Putamen (tissue), 1 donor: Measurements from ENCODE around the gene SH3RF3.

Experiments used
- DNase-seq: peaks from one replicate; pipeline ENCODE4 v3.0.0-alpha.2; 2016; ENCODE audit warnings: low spot score

Gene SH3RF3

GRCh38 chr2:109352898-109353689 is 224.1 kb downstream of the SH3RF3 start:
- no peak for DNase-seq

- DNase-seq: no peak
These were observed 225.1 kb downstream of the SH3RF3 start for GRCh38 chr2:109353806-109354745.

GRCh38 chr2:109355192-109355843 is 226.3 kb downstream of the SH3RF3 start:
- no peak for DNase-seq

GRCh38 chr2:109356324-109357035 is 227.5 kb downstream of the SH3RF3 start:
- no peak for DNase-seq

GRCh38 chr2:109364217-109364616 is 235.2 kb downstream of the SH3RF3 start:
- DNase-seq: no peak

- DNase-seq: no peak
These were observed 236.1 kb downstream of the SH3RF3 start for GRCh38 chr2:109365131-109365530.

- no peak for DNase-seq
These were observed 238.7 kb downstream of the SH3RF3 start for GRCh38 chr2:109367683-109368082.

- no peak for DNase-seq
These were observed 239.8 kb downstream of the SH3RF3 start for GRCh38 chr2:109368798-109369197.

- DNase-seq: no peak
These were observed 240.7 kb downstream of the SH3RF3 start for GRCh38 chr2:109369671-109370191.

GRCh38 chr2:109370399-109371035 is 241.5 kb downstream of the SH3RF3 start:
- no peak for DNase-seq

- DNase-seq: no peak
These were observed 242.6 kb downstream of the SH3RF3 start for GRCh38 chr2:109371481-109372170.

- DNase-seq: no peak
These were observed 243.2 kb downstream of the SH3RF3 start for GRCh38 chr2:109372171-109372568.

GRCh38 chr2:109372614-109373013 is 243.6 kb downstream of the SH3RF3 start:
- DNase-seq: no peak

- DNase-seq: no peak
These were observed 245.0 kb downstream of the SH3RF3 start for GRCh38 chr2:109373791-109374547.

GRCh38 chr2:109374548-109375130 is 245.6 kb downstream of the SH3RF3 start:
- DNase-seq: no peak

- DNase-seq: no peak
These were observed 246.1 kb downstream of the SH3RF3 start for GRCh38 chr2:109375131-109375561.

GRCh38 chr2:109375656-109376055 is 246.7 kb downstream of the SH3RF3 start:
- DNase-seq: no peak

- DNase-seq: no peak
These were observed 247.1 kb downstream of the SH3RF3 start for GRCh38 chr2:109376115-109376514.

- no peak for DNase-seq
These were observed 247.9 kb downstream of the SH3RF3 start for GRCh38 chr2:109376796-109377495.
